Choroid plexus epithelial cell (primary cell): Measurements from ENCODE around the gene ADAMTS18.

ENCODE experiments used
- DNase-seq: peaks from one replicate; pipeline ENCODE4 v3.0.0-alpha.2; 2010; ENCODE audit warnings: low read depth
- H3K4me3 ChIP-seq: 2 replicates; pipeline ENCODE4 v1.5.1; 2011; ENCODE audit warnings: low read depth, mild to moderate bottlenecking, control low read depth, low read length, moderate library complexity
- TF ChIP-seq, protein P1 (sequence below): conservative IDR thresholded peaks from 2 replicates; pipeline ENCODE4 v1.5.1; 2011; ENCODE audit warnings: low read depth, mild to moderate bottlenecking, control low read depth, inconsistent platforms, low read length, moderate library complexity

Gene ADAMTS18

DNA sequence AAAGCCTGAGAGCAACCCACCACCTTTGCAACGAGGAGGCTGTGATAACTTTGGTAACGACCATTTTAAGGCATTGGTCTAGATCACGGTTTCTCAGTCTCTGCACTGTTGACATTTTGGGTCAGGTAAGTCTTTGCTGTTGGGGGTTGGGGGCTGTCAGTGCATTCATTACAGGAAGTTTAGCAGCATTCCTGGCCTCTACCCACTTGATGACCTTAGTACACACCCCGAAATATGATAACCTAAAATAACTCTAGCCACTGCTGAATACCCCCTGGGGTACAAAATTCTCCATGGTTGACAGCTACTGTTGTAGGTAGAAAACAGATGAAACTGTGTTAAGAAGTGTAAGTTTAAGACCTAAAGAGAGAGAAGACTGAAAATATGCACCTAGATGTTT is 36.3 kb downstream of the ADAMTS18 start:
- no peak for DNase-seq
- H3K4me3 ChIP-seq, result no peak overlapping the region

DNA sequence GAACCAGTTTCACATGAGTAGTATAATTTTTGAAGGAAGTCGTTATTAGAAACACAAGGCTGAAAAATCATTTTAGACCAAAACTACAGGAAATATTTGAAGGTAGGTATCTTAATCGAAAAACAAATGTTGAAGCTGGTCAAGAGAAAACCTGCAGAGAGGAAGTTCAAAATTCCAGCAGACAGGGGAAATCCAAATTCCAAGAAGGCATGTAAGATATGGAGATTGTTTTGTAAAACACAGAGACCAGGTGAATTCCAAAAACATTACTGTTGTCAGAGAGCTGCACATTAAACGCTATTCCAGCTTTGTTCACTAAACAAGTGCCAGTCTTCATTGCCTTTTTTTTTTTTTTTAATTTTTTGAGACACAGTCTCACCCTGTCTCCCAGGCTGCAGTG is 38.4 kb downstream of the ADAMTS18 start:
- TF ChIP-seq, protein P1, sequence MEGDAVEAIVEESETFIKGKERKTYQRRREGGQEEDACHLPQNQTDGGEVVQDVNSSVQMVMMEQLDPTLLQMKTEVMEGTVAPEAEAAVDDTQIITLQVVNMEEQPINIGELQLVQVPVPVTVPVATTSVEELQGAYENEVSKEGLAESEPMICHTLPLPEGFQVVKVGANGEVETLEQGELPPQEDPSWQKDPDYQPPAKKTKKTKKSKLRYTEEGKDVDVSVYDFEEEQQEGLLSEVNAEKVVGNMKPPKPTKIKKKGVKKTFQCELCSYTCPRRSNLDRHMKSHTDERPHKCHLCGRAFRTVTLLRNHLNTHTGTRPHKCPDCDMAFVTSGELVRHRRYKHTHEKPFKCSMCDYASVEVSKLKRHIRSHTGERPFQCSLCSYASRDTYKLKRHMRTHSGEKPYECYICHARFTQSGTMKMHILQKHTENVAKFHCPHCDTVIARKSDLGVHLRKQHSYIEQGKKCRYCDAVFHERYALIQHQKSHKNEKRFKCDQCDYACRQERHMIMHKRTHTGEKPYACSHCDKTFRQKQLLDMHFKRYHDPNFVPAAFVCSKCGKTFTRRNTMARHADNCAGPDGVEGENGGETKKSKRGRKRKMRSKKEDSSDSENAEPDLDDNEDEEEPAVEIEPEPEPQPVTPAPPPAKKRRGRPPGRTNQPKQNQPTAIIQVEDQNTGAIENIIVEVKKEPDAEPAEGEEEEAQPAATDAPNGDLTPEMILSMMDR, result no peak
- no peak overlapping the region for H3K4me3 ChIP-seq
- no peak for DNase-seq

More for the DNA sequence above, 36.3 kb downstream of the ADAMTS18 start:
- TF ChIP-seq, protein P1, result no peak

DNA sequence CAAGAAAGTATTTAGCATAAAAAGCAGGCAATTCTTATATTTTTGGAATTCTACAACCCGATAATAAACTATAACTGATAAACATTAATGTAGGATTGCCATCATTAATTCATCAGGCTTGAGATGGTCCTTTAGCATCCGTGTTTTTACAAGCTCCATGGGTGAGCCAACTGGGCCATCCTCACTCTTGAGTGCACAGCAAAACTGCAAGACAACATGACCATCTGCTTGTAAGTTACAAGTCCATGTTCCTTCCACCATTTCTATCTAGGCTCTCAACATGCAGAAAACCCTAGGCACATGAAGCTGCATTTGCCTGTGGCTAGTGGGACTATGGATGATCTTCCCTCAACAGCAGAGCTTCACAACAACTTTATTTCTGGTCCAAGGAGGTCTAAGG is 40.1 kb downstream of the ADAMTS18 start:
- DNase-seq, result no peak
- H3K4me3 ChIP-seq, result no peak overlapping the region
- TF ChIP-seq, protein P1, result no peak

DNA sequence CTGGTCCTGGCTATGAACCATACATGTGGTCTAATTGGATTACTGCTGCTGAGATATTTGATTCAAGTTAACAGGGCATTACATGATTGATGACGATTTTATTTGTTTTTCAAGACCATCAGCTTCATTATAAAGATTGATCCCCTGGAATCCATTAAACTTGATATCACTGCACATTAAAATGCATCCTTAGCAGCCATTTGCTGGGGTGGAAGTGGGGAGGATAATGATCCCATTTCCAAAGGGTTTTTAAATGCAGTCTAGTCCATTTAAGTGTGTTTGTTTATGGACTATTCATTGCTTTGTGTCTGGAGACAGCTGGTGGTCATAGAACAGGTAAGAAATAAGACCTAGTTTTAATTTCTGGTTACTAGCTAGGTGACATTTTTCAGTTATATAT is 40.9 kb downstream of the ADAMTS18 start:
- no peak overlapping the region for H3K4me3 ChIP-seq
- DNase-seq, result no peak
- TF ChIP-seq, protein P1, result no peak

DNA sequence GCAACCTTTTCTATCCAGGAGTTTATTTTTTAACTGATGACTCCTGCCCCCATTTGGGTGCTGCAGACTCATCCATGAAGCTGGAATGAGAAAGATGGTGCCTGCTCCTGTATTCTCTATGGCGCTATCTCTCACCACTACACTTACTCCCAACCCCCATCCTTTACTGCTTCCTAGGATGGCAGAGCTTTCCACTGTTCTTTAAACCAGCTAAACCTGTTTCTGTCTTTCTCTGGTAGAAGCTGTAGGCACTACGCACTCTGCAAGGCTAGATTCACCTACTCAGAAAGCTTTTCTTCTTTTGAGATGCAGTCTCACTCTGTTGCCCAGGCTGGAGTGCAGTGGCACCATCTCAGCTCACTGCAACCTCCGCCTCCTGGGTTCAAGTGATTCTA is 47.0 kb downstream of the ADAMTS18 start:
- TF ChIP-seq, protein P1, result no peak
- no peak overlapping the region for H3K4me3 ChIP-seq
- DNase-seq, result no peak

DNA sequence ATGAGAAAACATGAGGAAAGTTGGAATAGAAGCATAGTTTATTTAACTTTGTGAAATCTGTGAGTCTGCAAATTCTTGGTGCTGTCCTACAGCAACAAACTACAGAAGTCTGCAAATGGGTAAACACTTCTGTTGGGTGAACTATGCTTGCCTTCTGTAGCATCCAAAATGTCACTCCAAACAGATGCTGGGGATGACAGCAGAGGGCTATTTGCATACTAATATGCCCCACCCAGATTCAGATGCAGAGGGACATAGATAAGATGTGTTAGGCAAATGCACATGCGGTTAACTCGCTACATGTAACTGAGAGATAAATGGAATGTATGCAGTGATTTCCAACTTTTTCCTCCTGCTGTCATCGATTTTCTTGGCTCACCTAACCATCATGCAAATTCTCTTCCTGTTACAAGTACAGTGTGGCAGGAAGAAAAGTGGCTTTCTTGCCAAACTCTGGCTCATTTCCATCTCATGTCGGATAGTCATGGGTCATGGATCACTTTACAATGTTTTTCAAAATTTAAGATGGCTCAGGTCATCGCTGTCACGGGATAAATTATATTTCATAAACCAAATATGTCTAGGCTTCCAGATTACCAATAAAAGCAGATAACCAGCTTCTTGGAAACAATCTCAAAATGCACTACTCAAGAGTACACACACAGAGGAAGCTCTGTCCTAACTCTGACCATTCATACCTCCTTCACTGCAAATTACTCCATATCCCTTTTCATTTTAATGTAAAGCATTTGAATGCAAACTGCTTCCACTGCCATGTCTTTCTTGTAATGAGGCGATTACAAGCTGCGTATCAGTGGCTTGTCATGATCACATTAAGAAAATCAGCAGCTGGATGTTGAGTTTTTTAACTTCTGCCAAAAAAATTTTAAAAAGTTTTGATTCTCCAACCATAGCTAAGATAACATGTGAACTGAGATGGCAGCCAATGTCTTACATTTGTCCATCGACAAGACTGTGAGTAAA is 47.7 kb downstream of the ADAMTS18 start:
- no peak for DNase-seq
- TF ChIP-seq, protein P1, result no peak
- no peak overlapping the region for H3K4me3 ChIP-seq

DNA sequence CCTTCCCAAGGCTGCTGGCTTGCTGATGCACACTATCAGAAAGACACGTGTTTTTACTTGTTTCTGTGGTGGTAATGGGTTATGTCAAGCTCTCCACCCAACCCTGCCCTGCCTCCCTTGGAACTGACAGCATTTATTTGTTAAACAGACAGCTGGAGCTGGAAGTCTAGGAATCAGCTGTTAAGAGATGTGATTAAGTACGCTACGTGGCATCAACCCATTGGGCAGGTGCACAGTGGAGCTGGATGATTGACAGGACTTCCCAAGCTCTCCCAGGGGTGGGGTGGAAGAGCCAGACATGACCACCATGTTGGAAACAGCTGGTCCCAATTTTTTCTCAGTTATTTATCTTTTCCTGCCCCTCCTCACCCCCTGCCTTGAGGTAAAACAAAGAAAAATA is 49.4 kb downstream of the ADAMTS18 start:
- H3K4me3 ChIP-seq, result no peak overlapping the region
- TF ChIP-seq, protein P1, result no peak
- no peak for DNase-seq
